SK-N-MC (cell line): ENCODE results near the gene PELI2.

Experiments used
- DNase-seq: peaks from one replicate; pipeline ENCODE4 v3.0.0-alpha.2; 2011; ENCODE audit warnings: low read depth, low spot score
- H3K27ac ChIP-seq: fragments of 200-600 bp; sonication (generic); 2 replicates; pipeline ENCODE4 v1.5.1; 2016; ENCODE audit warnings: mixed run types
- H3K36me3 ChIP-seq: fragments of 200-600 bp; sonication (generic); 2 replicates; pipeline ENCODE4 v1.6.1; 2017; ENCODE audit warnings: antibody characterized with exemption, low read length, mixed read lengths; ENCODE audit not compliant: insufficient read depth
- H3K4me3 ChIP-seq: fragments of 200-600 bp; sonication (generic); 2 replicates; pipeline ENCODE4 v1.5.1; 2016
- H3K9ac ChIP-seq: fragments of 200-600 bp; sonication (generic); 2 replicates; pipeline ENCODE4 v1.8.0; 2017; ENCODE audit warnings: mixed run types, mixed read lengths; ENCODE audit not compliant: insufficient read length
- H3K9me3 ChIP-seq: fragments of 200-600 bp; sonication (generic); 2 replicates; pipeline ENCODE4 v1.6.1; 2017; ENCODE audit warnings: low read depth, mild to moderate bottlenecking, antibody characterized with exemption, low read length, moderate library complexity, mixed read lengths
- EZH2 ChIP-seq: fragments of 200-600 bp; sonication (generic); IDR thresholded peaks from one replicate; pipeline ENCODE4 v1.6.1; 2017; ENCODE audit warnings: antibody characterized with exemption
- FOXP2 ChIP-seq: optimal IDR thresholded peaks from 2 replicates; pipeline ENCODE3; 2011; ENCODE audit warnings: mild to moderate bottlenecking, moderate library complexity; ENCODE audit not compliant: insufficient read depth; ENCODE audit errors: extremely low read length, control extremely low read depth
- POLR2AphosphoS5 ChIP-seq: IDR thresholded peaks from 2 replicates; pipeline ENCODE4 v1.6.1; 2012; ENCODE audit warnings: mild to moderate bottlenecking, low read depth, low read length, borderline replicate concordance

The PELI2 gene

DNA sequence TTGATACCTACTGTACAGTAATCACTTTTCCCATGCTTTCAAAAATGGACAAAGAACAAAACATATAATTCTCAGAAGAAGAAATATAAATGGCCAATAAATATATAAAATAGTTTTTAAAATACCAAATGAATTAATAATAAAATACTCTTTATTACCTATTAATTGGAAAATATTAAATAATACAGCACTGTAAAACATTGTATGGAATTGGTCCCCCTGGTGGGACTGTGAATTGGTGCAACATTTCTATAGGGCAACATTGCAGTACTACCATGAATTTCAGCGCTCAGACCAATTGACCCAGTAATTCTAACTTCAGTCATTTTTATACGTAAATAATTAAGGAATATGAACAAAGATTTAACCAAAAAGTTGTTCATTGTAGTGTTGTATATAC is 162.6 kb downstream of the PELI2 start:
- H3K9ac ChIP-seq, result no peak overlapping the region
- peaks cover 21% of the 10 kb centered on the region for H3K36me3 ChIP-seq
- H3K27ac ChIP-seq, result no peak overlapping the region
- no peak for DNase-seq
- TF ChIP-seq FOXP2 (no peak), POLR2AphosphoS5 (no peak), EZH2 (no peak)
- H3K9me3 ChIP-seq, result no peaks in the 10 kb centered on the region
- H3K4me3 ChIP-seq, result no peak overlapping the region

DNA sequence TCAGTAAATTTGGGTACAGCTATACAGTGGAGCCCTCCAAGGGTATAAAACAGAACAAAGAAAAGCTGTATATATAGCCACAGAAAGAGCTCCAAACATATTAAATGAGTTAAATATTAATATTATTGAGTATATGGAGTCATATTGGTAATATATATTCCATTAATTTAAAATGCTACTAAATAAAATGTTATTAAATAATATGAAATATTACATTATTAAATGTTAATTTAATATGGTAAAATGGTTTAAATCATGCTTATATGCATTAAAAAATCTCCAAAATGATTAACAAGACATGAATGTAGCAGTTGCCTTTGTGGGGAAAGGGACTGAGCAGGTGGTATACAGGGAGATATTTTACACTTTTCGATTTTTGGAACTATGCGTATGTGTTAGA is 164.0 kb downstream of the PELI2 start:
- TF ChIP-seq FOXP2, result no peak
- no peak for TF ChIP-seq EZH2
- no peak for TF ChIP-seq POLR2AphosphoS5
- Histone ChIP-seq H3K4me3 (no peak overlapping the region), H3K9me3 (no peaks in the 10 kb centered on the region), H3K36me3 (peaks cover 12% of the 10 kb centered on the region), H3K27ac (peak overlapping the region; percentile 32; the same call in 1 of the 2 replicates), H3K9ac (no peak overlapping the region)
- no peak for DNase-seq

DNA sequence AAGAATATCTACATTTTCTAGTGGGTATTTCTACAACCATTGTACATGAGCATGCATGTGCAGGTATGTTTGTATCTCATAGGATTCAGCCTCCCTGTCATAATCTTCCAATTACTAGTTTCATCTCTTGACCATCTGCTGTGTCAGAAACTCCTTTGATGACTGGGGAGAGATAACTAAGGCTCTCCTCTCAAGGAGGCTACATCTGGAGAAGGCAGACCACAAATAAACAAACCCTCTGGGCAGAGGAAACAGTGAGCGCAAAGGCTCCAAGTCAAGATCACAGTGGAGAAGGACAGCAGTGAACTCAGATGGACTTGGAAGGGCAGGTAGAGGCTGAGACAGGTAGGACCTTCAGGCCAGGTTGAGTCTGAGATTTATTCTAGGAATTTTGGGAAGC is 166.4 kb downstream of the PELI2 start:
- TF ChIP-seq FOXP2 (no peak), EZH2 (no peak), POLR2AphosphoS5 (no peak)
- no peak overlapping the region for H3K4me3 ChIP-seq
- H3K9me3 ChIP-seq, result no peaks in the 10 kb centered on the region
- H3K36me3 ChIP-seq, result peaks cover 29% of the 10 kb centered on the region
- no peak overlapping the region for H3K9ac ChIP-seq
- DNase-seq, result no peak
- no peak overlapping the region for H3K27ac ChIP-seq

DNA sequence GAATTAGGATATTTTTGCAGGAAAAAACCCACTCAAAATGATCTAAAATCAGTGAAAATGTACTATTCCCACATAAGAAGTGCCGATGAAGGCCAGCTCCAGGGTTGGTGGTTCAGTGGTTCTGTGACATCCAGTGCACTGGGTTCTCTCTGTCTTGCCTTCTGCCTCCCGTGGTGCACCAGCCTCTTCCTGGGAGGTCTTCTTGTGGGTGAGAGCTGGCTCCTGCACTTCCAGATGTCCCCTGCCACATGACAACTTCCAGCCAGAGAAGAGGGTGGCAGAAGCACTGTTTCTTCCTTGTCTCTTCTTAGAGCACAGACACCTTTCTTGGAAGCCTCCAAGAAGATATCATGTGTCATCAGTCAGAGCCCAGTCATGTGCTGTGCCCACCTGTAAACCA is 170.9 kb downstream of the PELI2 start:
- peaks cover 44% of the 10 kb centered on the region for H3K36me3 ChIP-seq
- H3K9me3 ChIP-seq, result no peaks in the 10 kb centered on the region
- no peak for TF ChIP-seq EZH2
- no peak for TF ChIP-seq POLR2AphosphoS5
- TF ChIP-seq FOXP2, result no peak
- no peak for DNase-seq
- H3K4me3 ChIP-seq, result no peak overlapping the region
- no peak overlapping the region for H3K9ac ChIP-seq
- H3K27ac ChIP-seq, result no peak overlapping the region

DNA sequence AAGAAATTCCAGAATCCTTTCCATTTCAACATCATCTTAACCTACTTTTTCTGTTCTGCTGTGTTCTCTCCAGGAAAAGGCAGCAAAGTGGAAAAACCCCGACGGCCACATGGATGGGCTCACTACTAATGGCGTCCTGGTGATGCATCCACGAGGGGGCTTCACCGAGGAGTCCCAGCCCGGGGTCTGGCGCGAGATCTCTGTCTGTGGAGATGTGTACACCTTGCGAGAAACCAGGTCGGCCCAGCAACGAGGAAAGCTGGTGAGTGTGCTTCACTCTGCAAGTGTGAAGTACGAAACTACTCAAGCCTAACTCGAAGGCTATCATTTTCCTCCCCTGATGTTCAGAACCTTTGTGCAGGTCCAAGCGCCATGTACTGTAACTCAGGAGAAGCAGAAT is 172.0 kb downstream of the PELI2 start:
- Histone ChIP-seq H3K27ac (no peak overlapping the region), H3K36me3 (peaks cover 49% of the 10 kb centered on the region), H3K9ac (no peak overlapping the region), H3K4me3 (no peak overlapping the region), H3K9me3 (no peaks in the 10 kb centered on the region)
- TF ChIP-seq FOXP2, result no peak
- no peak for TF ChIP-seq POLR2AphosphoS5
- no peak for TF ChIP-seq EZH2
- DNase-seq, result no peak

DNA sequence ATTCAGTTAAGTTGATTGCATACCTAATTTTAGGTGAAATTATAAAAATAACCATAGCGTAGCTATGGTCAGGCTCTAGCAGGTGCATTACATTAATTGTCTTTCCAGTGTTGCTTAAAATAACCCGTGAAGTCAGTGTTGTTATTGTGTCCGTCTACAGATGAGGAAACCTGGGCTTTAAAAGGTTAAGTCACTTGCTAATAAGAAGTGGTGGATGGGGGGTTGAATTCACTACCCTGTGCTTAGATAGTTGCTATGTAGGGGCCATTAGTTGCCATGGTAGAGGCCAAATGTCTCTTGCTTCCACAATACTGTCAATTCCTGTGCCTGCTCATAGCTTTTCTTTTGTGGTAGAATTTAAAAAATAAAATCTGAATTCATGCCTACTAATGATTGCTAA is 174.8 kb downstream of the PELI2 start:
- peaks cover 57% of the 10 kb centered on the region for H3K36me3 ChIP-seq
- no peak for TF ChIP-seq EZH2
- no peak for TF ChIP-seq FOXP2
- no peak for TF ChIP-seq POLR2AphosphoS5
- no peaks in the 10 kb centered on the region for H3K9me3 ChIP-seq
- no peak for DNase-seq
- H3K9ac ChIP-seq, result no peak overlapping the region
- H3K4me3 ChIP-seq, result no peak overlapping the region
- no peak overlapping the region for H3K27ac ChIP-seq

DNA sequence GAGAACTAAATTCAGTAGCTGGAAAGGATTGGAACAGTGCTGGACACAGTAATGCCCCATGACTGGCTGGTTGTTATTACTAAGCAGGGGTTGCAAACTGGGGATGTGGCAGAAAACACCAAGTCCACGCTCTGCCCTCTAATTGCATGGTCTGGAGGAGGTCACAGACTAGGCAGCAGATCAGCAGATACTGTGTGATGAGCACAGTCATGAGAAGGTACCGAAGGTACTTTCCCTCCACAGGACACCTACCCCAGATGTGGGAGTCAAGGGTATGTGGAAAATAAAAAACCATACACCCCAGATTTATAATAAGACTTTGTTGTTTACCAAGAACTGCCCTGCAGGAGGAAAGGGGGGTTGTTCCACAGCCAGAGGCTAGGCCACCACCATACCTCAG is 175.3 kb downstream of the PELI2 start:
- H3K36me3 ChIP-seq, result peaks cover 52% of the 10 kb centered on the region

DNA sequence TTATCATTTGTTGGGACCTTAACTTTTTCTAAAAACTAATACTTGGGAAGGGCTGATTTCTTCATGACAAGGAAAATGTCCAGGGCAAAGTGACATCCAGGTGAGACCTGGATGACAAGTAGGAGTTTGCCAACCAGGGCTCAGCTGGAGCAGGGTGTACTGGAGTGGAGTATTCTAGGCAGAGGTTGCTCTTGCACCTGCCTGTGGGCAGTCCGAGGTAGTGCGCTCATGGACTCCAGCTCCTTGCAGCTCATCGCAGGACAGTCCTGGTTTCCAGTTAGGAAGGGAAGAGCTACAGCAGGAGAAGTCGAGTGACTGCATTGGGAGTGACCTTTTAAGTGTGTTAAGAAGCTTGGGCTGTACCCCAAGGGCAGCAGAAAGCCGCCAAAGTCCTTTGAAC is 175.9 kb downstream of the PELI2 start:
- no peak overlapping the region for H3K27ac ChIP-seq
- no peak for DNase-seq
- no peak for TF ChIP-seq EZH2
- no peak for TF ChIP-seq FOXP2
- TF ChIP-seq POLR2AphosphoS5, result no peak

More for the DNA sequence above, 175.3 kb downstream of the PELI2 start:
- no peaks in the 10 kb centered on the region for H3K9me3 ChIP-seq
- no peak overlapping the region for H3K9ac ChIP-seq
- H3K27ac ChIP-seq, result no peak overlapping the region
- DNase-seq, result no peak
- H3K4me3 ChIP-seq, result no peak overlapping the region
- no peak for TF ChIP-seq FOXP2
- TF ChIP-seq EZH2, result no peak
- TF ChIP-seq POLR2AphosphoS5, result no peak

DNA sequence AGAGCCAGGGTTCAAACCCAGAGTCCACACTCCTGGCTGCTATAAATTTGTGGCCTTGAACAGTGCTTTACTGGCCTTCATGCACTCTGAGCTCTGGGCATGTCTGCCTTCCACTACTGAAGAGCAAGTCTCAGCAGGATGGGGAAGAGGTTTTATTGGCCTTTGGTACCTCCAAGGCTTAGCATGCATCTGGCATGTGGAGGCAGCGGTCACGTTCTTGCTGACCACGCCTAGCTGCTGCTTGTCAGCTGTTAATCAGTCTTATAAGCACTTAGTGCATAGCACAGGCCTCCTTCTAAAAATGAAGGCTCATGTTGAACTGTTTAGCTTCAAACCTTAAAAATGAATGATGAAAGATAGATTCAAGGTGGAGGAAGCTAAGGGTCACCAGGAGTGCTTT is 177.5 kb downstream of the PELI2 start:
- Histone ChIP-seq H3K27ac (no peak overlapping the region), H3K9me3 (no peaks in the 10 kb centered on the region), H3K36me3 (peaks cover 35% of the 10 kb centered on the region), H3K9ac (no peak overlapping the region), H3K4me3 (no peak overlapping the region)
- no peak for DNase-seq
- TF ChIP-seq FOXP2 (no peak), EZH2 (no peak), POLR2AphosphoS5 (no peak)

More for the DNA sequence above, 175.9 kb downstream of the PELI2 start:
- H3K36me3 ChIP-seq, result peaks cover 47% of the 10 kb centered on the region
- no peak overlapping the region for H3K4me3 ChIP-seq
- H3K9me3 ChIP-seq, result no peaks in the 10 kb centered on the region
- no peak overlapping the region for H3K9ac ChIP-seq
